Measurements from ENCODE around the gene KMT2E. TPM values are rescaled to one million over a fixed set of nuclear protein-coding genes. Genes with fewer than 3 reads are reported as not detected.

KMT2E gene
- total and polyA plus RNA-seq, 2 donors (not counting 3 experiments of a cell fraction or from before 2014, with no cell fraction given): 19.0 to 74.8 TPM

GRCh38 chr7:105154084-105154483 lies 140.1 kb downstream of the KMT2E start:
- H4K20me1 ChIP-seq (replicated peaks; ENCODE audit: control insufficient read depth, extremely low read depth, insufficient read depth, low read length): no peaks in the 10 kb centered on the region
- peak; percentile 31 for FAIRE-seq
- no peaks in the 10 kb centered on the region for H3K79me2 ChIP-seq (ENCODE audit: control insufficient read depth, insufficient read depth, low read length)
- no peak overlapping the region for H3K4me2 ChIP-seq (ENCODE audit: insufficient read depth, low read length)
- ChIA-PET POLR2A (no interaction called here), CTCF (interaction anchor here (1.2 to 1.6 kb wide), 4 partner anchors 10 to 377 kb away, joined by 3 to 4 read pairs (median 3); no protein-coding TSS in a partner anchor)
- intact Hi-C loops (cut with micrococcal nuclease) (loop anchor here (5.0 kb wide), 1 partner anchor 178 kb away; no protein-coding TSS in a partner anchor), dilution Hi-C loops (cut with MboI; ENCODE audit: extremely low pct_ligation_motif_present, low sequenced_read_pairs) (no loop called here)
- H3K27ac ChIP-seq (ENCODE audit: insufficient read depth, low read depth, low read length): no peak overlapping the region
- no peak overlapping the region for H3K9ac ChIP-seq (replicated peaks; ENCODE audit: extremely low read depth, insufficient read depth, low read length)
- H3K4me3 ChIP-seq (replicated peaks in 1 of 3; ENCODE audit: insufficient read depth in 1 of 3, low read depth in 1 of 3, low read length in 3 of 3): no peak overlapping the region
- H2AFZ ChIP-seq (ENCODE audit: low read depth, low read length): no peak overlapping the region
- H3K9me3 ChIP-seq (replicated peaks; ENCODE audit: control insufficient read depth, insufficient read depth, low read length): no peaks in the 10 kb centered on the region
- no TSS peak for BruUV-seq (replicated peaks)
- peaks cover 0 to 2% of the 10 kb centered on the region in 2 experiments for H3K36me3 ChIP-seq (ENCODE audit: control insufficient read depth in 2 of 2, extremely low read depth in 1 of 2, insufficient read depth in 2 of 2, low read length in 2 of 2)
- H3K4me1 ChIP-seq (ENCODE audit: control insufficient read depth, extremely low read depth, insufficient read depth, low read length): peaks cover 17% of the 10 kb centered on the region
- H3K27me3 ChIP-seq (ENCODE audit: control insufficient read depth in 2 of 2, insufficient read depth in 2 of 2, low read length in 2 of 2): no peaks in the 10 kb centered on the region
- TF ChIP-seq MAX (IDR thresholded peaks at IDR 0.05; ENCODE audit: insufficient read depth, insufficient read length): no peak
- no peaks in the 10 kb centered on the region for H3K9me1 ChIP-seq (replicated peaks; ENCODE audit: control insufficient read depth, extremely low read depth, insufficient read depth, low read length)
- peak; percentile 51 for DNase-seq (ENCODE audit: low read depth, low spot score)

GRCh38 chr7:105156731-105157130 lies 142.7 kb downstream of the KMT2E start:
- H3K79me2 ChIP-seq (ENCODE audit: control insufficient read depth, insufficient read depth, low read length): no peaks in the 10 kb centered on the region
- CTCF ChIA-PET: no interaction called here
- no TSS peak for BruUV-seq (replicated peaks)
- no peak overlapping the region for H2AFZ ChIP-seq (ENCODE audit: low read depth, low read length)
- no peaks in the 10 kb centered on the region for H3K9me1 ChIP-seq (replicated peaks; ENCODE audit: control insufficient read depth, extremely low read depth, insufficient read depth, low read length)
- H3K9ac ChIP-seq (replicated peaks; ENCODE audit: extremely low read depth, insufficient read depth, low read length): no peak overlapping the region
- H3K4me2 ChIP-seq (ENCODE audit: insufficient read depth, low read length): no peak overlapping the region
- H3K27me3 ChIP-seq (ENCODE audit: control insufficient read depth in 2 of 2, insufficient read depth in 2 of 2, low read length in 2 of 2): no peaks in the 10 kb centered on the region
- dilution Hi-C loops (cut with MboI; ENCODE audit: extremely low pct_ligation_motif_present, low sequenced_read_pairs): no loop called here
- POLR2A ChIA-PET: interaction anchor here (0.6 kb wide), 1 partner anchor 165 kb away, joined by 5 read pairs; no protein-coding TSS in a partner anchor
- intact Hi-C loops (cut with micrococcal nuclease): no loop called here
- DNase-seq (ENCODE audit: low read depth, low spot score) (no peak), FAIRE-seq (no peak)
- no peak overlapping the region for H3K27ac ChIP-seq (ENCODE audit: insufficient read depth, low read depth, low read length)
- no peak for TF ChIP-seq FOS (IDR thresholded peaks at IDR 0.05; ENCODE audit: borderline replicate concordance, insufficient read depth, low read length)
- no peak for TF ChIP-seq POLR2A (IDR thresholded peaks at IDR 0.05; ENCODE audit: low read depth, low read length)
- no peak for TF ChIP-seq EZH2 (IDR thresholded peaks at IDR 0.05; ENCODE audit: borderline replicate concordance, low read depth, low read length, severe bottlenecking)
- no peak for TF ChIP-seq CTCF (IDR thresholded peaks at IDR 0.05; ENCODE audit: extremely low read depth in 1 of 2, insufficient read depth in 1 of 2, low read depth in 1 of 2, low read length in 2 of 2)
- no peak for TF ChIP-seq GATA2 (IDR thresholded peaks at IDR 0.05; ENCODE audit: insufficient read depth, insufficient read length, low read depth, low read length)
- TF ChIP-seq JUN (IDR thresholded peaks at IDR 0.05; ENCODE audit: borderline replicate concordance, insufficient read depth, insufficient read length, low read depth): no peak
- TF ChIP-seq POLR2AphosphoS5 (IDR thresholded peaks at IDR 0.05; ENCODE audit: insufficient read depth, low read depth, low read length): no peak
- TF ChIP-seq MAX (IDR thresholded peaks at IDR 0.05; ENCODE audit: insufficient read depth, insufficient read length): no peak
- no peak for TF ChIP-seq MYC (IDR thresholded peaks at IDR 0.05; ENCODE audit: low read depth, low read length)
- H3K9me3 ChIP-seq (replicated peaks; ENCODE audit: control insufficient read depth, insufficient read depth, low read length): no peaks in the 10 kb centered on the region
- H3K4me1 ChIP-seq (ENCODE audit: control insufficient read depth, extremely low read depth, insufficient read depth, low read length): peaks cover 6% of the 10 kb centered on the region
- H3K36me3 ChIP-seq (ENCODE audit: control insufficient read depth in 2 of 2, extremely low read depth in 1 of 2, insufficient read depth in 2 of 2, low read length in 2 of 2): peaks cover 2% of the 10 kb centered on the region in 2 experiments
- H3K4me3 ChIP-seq (replicated peaks in 1 of 3; ENCODE audit: insufficient read depth in 1 of 3, low read depth in 1 of 3, low read length in 3 of 3): no peak overlapping the region
- no peaks in the 10 kb centered on the region for H4K20me1 ChIP-seq (replicated peaks; ENCODE audit: control insufficient read depth, extremely low read depth, insufficient read depth, low read length)

Measured in endothelial cell of umbilical vein (primary cell).